Measurements from ENCODE around the gene NUP210.

The NUP210 gene

DNA sequence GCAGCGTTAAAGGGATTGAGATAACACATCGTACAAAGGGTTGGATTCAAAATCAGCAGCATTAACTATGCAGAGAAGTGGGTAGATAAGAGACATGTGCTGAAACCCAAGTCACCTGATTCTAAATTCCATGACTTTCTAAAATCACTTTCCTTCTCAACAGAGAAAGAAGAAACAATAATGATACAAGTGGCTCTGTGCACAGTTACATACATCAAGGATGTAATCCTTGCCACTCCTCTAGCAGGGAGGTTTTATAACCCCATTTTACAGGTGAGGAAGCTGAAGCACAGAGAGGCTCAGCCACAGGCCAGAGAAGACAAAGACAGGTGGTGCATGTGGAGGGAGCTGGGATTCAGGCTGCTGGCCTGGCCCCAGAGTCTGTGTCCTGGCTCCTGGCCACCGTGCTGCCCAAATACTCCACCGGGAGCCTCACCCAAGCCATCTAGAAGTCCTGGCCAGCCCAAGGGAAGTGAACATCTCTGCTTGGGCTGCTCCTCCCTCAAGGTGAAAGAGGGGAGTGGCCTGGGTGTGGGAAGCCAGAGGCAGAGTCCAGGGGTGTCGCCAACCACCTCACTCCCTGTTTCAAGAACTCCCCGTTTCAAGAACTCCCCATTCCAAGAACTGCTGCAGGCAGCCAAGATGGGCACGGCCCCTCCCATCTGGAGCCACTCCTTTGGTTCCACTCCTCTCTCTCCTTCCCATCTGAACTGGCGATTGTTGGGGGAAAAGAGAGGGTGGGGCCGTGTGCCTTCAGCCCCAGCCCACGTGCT, 147.1 kb downstream of the NUP210 start:
- DNase-seq: no peak

DNA sequence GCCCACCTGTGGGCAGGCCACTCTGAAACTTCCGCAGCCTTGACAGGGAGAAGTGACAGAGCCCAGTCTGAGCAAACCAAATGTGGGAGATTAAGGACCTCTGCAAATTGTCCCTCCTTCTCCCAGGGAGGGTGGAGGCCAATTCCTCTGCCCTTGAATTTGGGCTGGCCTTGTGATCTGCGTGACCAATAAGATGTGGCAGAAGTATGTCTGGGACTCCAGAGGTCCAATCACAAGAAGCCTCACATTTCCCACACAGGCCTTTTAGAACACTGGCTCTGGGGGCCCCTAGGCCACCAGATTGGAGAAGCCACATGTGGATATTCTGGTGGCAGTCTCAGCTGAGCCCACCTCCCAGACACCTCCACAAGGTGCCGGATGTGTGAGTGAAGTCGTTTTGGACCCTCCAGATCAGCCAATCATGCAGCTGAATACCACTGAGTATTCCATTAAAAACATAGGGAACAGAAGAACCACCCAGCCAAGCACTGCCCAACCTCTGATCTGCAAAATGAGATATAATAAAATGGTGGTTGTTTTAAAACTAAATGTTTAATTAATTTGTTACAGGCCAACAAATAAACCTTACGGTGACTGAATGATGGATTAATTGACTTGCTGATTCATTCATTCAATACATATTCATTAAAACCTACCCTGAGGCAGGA, 150.3 kb downstream of the NUP210 start:
- DNase-seq: no peak

DNA sequence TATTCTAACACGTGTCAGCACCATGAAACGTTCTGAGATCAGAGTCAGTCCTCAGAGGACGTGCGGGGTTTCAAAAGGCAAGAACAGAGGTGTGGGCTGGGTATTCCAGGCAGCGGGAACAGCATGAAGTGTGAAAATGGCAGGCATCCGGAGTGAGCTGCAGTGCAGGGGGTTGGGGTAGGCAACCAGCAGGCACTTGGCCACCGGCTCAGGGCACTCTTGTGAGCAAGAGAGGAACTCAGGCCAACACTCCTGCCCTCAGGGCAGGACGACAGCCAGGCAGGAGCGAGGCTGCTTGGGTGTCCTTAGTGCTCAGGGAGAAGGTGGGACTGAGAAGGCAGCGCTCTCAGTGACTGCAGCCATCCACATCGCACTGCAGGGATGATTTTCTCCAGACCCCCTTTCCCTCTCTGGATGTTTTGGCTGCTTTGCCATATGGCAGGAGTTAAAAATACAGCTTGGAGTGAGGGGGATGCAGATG, 151.1 kb downstream of the NUP210 start:
- DNase-seq: no peak

DNA sequence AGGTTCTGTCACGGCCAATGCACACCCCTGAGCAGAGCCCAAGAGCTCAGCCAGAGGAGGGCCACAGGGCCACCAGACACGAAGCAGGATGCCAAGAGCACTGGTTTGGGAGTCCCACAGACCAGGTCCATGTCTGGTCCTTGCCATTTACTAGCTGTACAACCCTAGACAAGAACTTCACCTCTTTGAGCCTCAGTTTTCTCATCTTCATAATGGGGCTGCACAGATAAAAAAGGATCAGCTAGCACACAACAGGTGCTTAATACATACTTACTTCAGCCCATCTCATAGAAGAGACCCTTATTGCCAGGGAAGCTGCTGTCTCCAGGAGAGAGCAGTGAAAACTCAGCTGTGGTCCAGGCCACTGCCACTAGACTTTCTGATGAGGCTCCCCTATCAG, 152.0 kb downstream of the NUP210 start:
- no peak for DNase-seq

DNA sequence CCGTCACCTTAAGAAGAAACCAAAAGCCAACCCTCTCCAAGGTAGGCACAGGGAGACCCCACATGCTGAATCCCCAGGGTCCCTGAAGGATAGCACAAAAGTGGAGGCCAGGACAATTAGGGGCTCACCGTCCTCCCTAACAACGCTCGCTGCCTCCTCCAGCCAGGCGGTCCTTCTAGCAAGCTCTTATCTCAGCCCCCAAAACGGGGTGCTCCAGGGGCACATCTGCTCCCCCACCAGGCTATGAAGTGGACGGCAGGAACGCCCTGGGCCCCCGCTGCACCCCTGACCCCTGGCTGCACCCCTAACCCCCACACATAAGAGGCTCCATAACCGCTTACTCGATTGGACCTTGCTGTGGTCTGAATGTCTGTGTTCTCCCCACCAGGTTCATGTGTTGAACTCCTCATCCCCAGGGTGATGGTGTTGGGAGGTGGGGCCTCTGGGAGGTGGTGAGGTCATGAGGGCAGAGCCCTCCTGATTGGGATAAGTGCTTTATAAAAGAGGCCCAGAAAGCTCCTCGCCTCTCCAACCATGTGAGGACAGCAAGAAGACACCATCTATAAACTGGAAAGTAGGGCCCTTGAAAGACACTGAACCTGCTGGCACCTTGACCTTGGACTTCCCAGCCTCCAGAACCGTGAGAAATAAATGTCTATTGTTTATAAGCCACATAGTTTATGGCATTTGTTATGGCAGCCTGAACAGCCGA, 153.3 kb downstream of the NUP210 start:
- no peak for DNase-seq

All from amniotic stem cell (primary cell).